Measurements from ENCODE around the gene KDM7A. TPM values are rescaled to one million over a fixed set of nuclear protein-coding genes. Genes with fewer than 3 reads are reported as not detected.

KDM7A gene
- total and polyA plus RNA-seq, 10 of the 15 experiments (the other 5 are each of a cell fraction or from before 2014, with no cell fraction given) = 0.07 to 0.96 (median 0.74) TPM

DNA sequence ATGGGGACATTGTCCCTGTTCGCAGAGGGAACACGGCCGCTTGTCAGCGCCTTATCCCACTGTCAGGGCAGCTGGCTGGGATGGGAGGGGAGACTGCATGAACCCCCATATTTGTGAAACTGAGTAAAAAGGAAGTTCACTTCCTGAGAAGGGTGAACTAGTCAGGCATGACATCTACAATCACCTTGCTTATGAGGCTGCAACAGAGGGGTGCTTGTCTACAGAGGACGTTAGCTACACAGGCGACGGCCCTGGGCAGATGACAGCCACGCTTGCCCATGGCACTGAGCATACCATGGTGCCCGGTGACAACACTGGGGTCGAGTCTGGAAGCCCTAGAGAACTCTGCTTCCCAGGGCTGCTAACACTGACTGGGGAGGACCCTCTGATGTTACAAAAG lies 46.0 kb upstream of the KDM7A start (continued):
- TF ChIP-seq, protein P1, sequence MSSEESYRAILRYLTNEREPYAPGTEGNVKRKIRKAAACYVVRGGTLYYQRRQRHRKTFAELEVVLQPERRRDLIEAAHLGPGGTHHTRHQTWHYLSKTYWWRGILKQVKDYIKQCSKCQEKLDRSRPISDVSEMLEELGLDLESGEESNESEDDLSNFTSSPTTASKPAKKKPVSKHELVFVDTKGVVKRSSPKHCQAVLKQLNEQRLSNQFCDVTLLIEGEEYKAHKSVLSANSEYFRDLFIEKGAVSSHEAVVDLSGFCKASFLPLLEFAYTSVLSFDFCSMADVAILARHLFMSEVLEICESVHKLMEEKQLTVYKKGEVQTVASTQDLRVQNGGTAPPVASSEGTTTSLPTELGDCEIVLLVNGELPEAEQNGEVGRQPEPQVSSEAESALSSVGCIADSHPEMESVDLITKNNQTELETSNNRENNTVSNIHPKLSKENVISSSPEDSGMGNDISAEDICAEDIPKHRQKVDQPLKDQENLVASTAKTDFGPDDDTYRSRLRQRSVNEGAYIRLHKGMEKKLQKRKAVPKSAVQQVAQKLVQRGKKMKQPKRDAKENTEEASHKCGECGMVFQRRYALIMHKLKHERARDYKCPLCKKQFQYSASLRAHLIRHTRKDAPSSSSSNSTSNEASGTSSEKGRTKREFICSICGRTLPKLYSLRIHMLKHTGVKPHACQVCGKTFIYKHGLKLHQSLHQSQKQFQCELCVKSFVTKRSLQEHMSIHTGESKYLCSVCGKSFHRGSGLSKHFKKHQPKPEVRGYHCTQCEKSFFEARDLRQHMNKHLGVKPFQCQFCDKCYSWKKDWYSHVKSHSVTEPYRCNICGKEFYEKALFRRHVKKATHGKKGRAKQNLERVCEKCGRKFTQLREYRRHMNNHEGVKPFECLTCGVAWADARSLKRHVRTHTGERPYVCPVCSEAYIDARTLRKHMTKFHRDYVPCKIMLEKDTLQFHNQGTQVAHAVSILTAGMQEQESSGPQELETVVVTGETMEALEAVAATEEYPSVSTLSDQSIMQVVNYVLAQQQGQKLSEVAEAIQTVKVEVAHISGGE (CRISPR knock-in tag; IDR thresholded peaks at IDR 0.05) = no peak
- TF ChIP-seq MTA2 (IDR thresholded peaks at IDR 0.05; ENCODE audit: low read depth) = no peak
- no peak for TF ChIP-seq IRF5 (IDR thresholded peaks at IDR 0.05; ENCODE audit: borderline replicate concordance)
- TF ChIP-seq, protein P2, sequence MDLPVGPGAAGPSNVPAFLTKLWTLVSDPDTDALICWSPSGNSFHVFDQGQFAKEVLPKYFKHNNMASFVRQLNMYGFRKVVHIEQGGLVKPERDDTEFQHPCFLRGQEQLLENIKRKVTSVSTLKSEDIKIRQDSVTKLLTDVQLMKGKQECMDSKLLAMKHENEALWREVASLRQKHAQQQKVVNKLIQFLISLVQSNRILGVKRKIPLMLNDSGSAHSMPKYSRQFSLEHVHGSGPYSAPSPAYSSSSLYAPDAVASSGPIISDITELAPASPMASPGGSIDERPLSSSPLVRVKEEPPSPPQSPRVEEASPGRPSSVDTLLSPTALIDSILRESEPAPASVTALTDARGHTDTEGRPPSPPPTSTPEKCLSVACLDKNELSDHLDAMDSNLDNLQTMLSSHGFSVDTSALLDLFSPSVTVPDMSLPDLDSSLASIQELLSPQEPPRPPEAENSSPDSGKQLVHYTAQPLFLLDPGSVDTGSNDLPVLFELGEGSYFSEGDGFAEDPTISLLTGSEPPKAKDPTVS (IDR thresholded peaks at IDR 0.05; ENCODE audit: low read depth, low read length) = no peak

Data from GM12878 (cell line).